ENCODE data around the gene RNF125.

Gene RNF125

GRCh38 chr18:32091724-32092421 lies 73.2 kb downstream of the RNF125 start, which contains the start of gene RNF138:
Gene RNF138 (plus strand): TSS chr18:32091874. CDS start chr18:32092777, 903 bp downstream.
- peak; percentile 75 to 94 (median 89) for DNase-seq

- DNase-seq: peak; percentile 97 to 100 (median 99)
Observed at GRCh38 chr18:32092422-32093101, 73.9 kb downstream of the RNF125 start.

GRCh38 chr18:32093102-32093511 lies 74.5 kb downstream of the RNF125 start:
- DNase-seq: peak in 3 of 5 experiments; percentile 13 to 49 (median 27)

GRCh38 chr18:32093523-32093922 lies 74.9 kb downstream of the RNF125 start:
- DNase-seq: peak in 1 of 5 experiments; percentile 56

- DNase-seq: peak in 1 of 5 experiments; percentile 43
Observed at GRCh38 chr18:32095192-32095899, 76.7 kb downstream of the RNF125 start.

GRCh38 chr18:32095900-32096229 lies 77.2 kb downstream of the RNF125 start:
- no peak for DNase-seq

- no peak for DNase-seq
Observed at GRCh38 chr18:32096946-32097345, 78.3 kb downstream of the RNF125 start.

- DNase-seq: no peak
Observed at GRCh38 chr18:32104516-32104915, 85.9 kb downstream of the RNF125 start.

GRCh38 chr18:32110005-32110404 lies 91.4 kb downstream of the RNF125 start:
- no peak for DNase-seq

- peak in 1 of 5 experiments; percentile 54 for DNase-seq
Observed at GRCh38 chr18:32111706-32112105, 93.1 kb downstream of the RNF125 start.

GRCh38 chr18:32112826-32113225 lies 94.2 kb downstream of the RNF125 start:
- no peak for DNase-seq

GRCh38 chr18:32114293-32114942 lies 95.8 kb downstream of the RNF125 start:
- DNase-seq: no peak

- no peak for DNase-seq
Observed at GRCh38 chr18:32122039-32122438, 103.4 kb downstream of the RNF125 start.
